ENCODE measurements around the gene KIAA1217. TPM values are rescaled to one million over a fixed set of nuclear protein-coding genes. Genes with fewer than 3 reads are reported as not detected.

KIAA1217 gene
- total and polyA plus RNA-seq, 2 of the 4 experiments (the other 2 are of a cell fraction) = 3.4 to 4.4 TPM

DNA sequence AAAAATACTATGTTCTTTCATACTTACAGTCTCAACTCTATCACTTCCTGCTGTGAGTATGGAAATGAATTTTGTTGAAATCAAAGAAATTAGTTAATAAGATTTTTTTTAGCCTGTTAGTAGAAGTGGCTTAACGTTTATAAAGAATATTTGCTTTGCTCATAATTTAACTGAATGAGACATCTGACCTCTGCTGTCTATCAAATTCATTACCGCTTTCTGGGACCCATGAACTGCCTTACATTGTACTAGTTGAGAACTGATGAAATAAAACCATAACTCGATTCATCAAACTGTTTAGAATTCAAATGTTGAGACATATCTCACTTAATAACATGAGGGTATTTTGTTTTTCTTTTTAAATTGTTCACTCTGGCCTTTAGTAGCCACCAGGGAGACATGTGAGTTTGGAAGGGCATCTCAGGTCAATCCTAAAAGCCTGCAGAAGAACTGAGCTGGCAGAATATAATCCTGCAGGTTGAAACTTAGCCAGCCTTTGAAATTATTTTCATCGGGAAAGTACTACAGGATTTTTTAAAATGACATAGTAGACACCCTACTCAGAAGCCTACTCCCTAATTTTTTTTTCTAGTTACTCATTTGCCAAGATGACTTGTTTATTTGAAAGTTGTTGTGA lies 78.7 kb downstream of the KIAA1217 start:
- no peak for ATAC-seq (ENCODE audit: low read depth)
- in situ Hi-C loops (cut with MboI; ENCODE audit: low sequenced_read_pairs) = no loop called here
- Histone ChIP-seq H3K79me1 (ENCODE audit: low read depth in 1 of 2, low read length in 2 of 2) (no peaks in the 10 kb centered on the region), H3K4me2 (ENCODE audit: low read depth, low read length) (no peak overlapping the region), H4K8ac (ENCODE audit: low read depth in 2 of 2, low read length in 2 of 2) (no peak overlapping the region), H3K4ac (ENCODE audit: low read depth, low read length) (no peak overlapping the region), H4K91ac (ENCODE audit: insufficient read depth, low read depth, low read length) (no peak overlapping the region), H3K27ac (ENCODE audit: insufficient read depth, low read length) (no peak overlapping the region), H3K36me3 (ENCODE audit: control insufficient read depth, insufficient read depth, low read length) (no peaks in the 10 kb centered on the region), H3K14ac (replicated peaks; ENCODE audit: low read depth, low read length) (no peak overlapping the region), H2BK20ac (ENCODE audit: low read depth, low read length) (no peak overlapping the region), H4K20me1 (ENCODE audit: insufficient read depth, low read length) (no peaks in the 10 kb centered on the region), H3K9me1 (ENCODE audit: insufficient read depth, low read length) (no peaks in the 10 kb centered on the region), H2AK5ac (ENCODE audit: low read depth, low read length) (no peak overlapping the region), H2BK120ac (ENCODE audit: low read depth, low read length) (no peak overlapping the region), H4K5ac (ENCODE audit: low read depth, low read length) (no peak overlapping the region), H3K23ac (ENCODE audit: low read depth, low read length) (no peak overlapping the region), H3K27me3 (ENCODE audit: control insufficient read depth, insufficient read depth, low read length) (no peaks in the 10 kb centered on the region), H3K18ac (ENCODE audit: low read depth, low read length) (no peak overlapping the region), H2AFZ (replicated peaks; ENCODE audit: low read length, poor library complexity) (no peak overlapping the region), H3K9me3 (ENCODE audit: control insufficient read depth, insufficient read depth, low read length) (no peaks in the 10 kb centered on the region), H3K4me1 (ENCODE audit: control insufficient read depth, insufficient read depth, low read length) (no peaks in the 10 kb centered on the region), H3K9ac (ENCODE audit: low read depth, low read length) (no peak overlapping the region), H3K56ac (ENCODE audit: extremely low read depth, insufficient read depth, low read length) (no peak overlapping the region), H2BK5ac (ENCODE audit: low read depth, low read length, poor library complexity, severe bottlenecking) (no peak overlapping the region), H2BK15ac (ENCODE audit: low read depth, low read length) (no peak overlapping the region), H3K4me3 (ENCODE audit: insufficient read depth, low read depth, low read length) (no peak overlapping the region), H2AK9ac (replicated peaks; ENCODE audit: low read depth, low read length, poor library complexity) (no peak overlapping the region)
- intact Hi-C loops (cut with micrococcal nuclease) = no loop called here
- dilution Hi-C loops (cut with HindIII; ENCODE audit: low sequenced_read_pairs, unreplicated experiment) = no loop called here
- no CpG with 5 or more reads among the region's 4 CpGs for whole genome bisulfite sequencing, 2 experiments (ENCODE audit: extremely low coverage in 2 of 2, insufficient read length in 1 of 2)
- DNase-seq = no peak
- CTCF ChIA-PET = no interaction called here
- TF ChIP-seq POLR2A (IDR thresholded peaks at IDR 0.05; ENCODE audit: low read depth, low read length) (no peak), SMC3 (IDR thresholded peaks at IDR 0.05; ENCODE audit: low read depth, low read length) (no peak), FOS (IDR thresholded peaks at IDR 0.05; ENCODE audit: low read depth, low read length) (no peak), MXI1 (IDR thresholded peaks at IDR 0.05; ENCODE audit: borderline replicate concordance, low read depth, low read length) (no peak), BHLHE40 (IDR thresholded peaks at IDR 0.05; ENCODE audit: low read depth, low read length) (no peak), RAD21 (IDR thresholded peaks at IDR 0.05; ENCODE audit: low read length) (no peak), MAZ (IDR thresholded peaks at IDR 0.05; ENCODE audit: borderline replicate concordance, low read depth, low read length) (no peak), NFE2L2 (IDR thresholded peaks at IDR 0.05; ENCODE audit: low read depth, low read length) (no peak), RCOR1 (IDR thresholded peaks at IDR 0.05; ENCODE audit: insufficient replicate concordance, low read length) (no peak), CEBPB (IDR thresholded peaks at IDR 0.05; ENCODE audit: low read depth, low read length) (no peak), CHD1 (IDR thresholded peaks at IDR 0.05; ENCODE audit: low read depth, low read length) (no peak), RFX5 (IDR thresholded peaks at IDR 0.05; ENCODE audit: low read depth, low read length) (no peak), MAFK (IDR thresholded peaks at IDR 0.05; ENCODE audit: low read depth, low read length) (no peak)
- TF ChIP-seq, protein P1, sequence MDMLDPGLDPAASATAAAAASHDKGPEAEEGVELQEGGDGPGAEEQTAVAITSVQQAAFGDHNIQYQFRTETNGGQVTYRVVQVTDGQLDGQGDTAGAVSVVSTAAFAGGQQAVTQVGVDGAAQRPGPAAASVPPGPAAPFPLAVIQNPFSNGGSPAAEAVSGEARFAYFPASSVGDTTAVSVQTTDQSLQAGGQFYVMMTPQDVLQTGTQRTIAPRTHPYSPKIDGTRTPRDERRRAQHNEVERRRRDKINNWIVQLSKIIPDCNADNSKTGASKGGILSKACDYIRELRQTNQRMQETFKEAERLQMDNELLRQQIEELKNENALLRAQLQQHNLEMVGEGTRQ (IDR thresholded peaks at IDR 0.05; ENCODE audit: low read depth, low read length) = no peak
- TF ChIP-seq, protein P2, sequence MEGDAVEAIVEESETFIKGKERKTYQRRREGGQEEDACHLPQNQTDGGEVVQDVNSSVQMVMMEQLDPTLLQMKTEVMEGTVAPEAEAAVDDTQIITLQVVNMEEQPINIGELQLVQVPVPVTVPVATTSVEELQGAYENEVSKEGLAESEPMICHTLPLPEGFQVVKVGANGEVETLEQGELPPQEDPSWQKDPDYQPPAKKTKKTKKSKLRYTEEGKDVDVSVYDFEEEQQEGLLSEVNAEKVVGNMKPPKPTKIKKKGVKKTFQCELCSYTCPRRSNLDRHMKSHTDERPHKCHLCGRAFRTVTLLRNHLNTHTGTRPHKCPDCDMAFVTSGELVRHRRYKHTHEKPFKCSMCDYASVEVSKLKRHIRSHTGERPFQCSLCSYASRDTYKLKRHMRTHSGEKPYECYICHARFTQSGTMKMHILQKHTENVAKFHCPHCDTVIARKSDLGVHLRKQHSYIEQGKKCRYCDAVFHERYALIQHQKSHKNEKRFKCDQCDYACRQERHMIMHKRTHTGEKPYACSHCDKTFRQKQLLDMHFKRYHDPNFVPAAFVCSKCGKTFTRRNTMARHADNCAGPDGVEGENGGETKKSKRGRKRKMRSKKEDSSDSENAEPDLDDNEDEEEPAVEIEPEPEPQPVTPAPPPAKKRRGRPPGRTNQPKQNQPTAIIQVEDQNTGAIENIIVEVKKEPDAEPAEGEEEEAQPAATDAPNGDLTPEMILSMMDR (conservative IDR thresholded peaks at IDR 0.05; ENCODE audit: low read depth, low read length) = no peak
- TF ChIP-seq, protein P3, sequence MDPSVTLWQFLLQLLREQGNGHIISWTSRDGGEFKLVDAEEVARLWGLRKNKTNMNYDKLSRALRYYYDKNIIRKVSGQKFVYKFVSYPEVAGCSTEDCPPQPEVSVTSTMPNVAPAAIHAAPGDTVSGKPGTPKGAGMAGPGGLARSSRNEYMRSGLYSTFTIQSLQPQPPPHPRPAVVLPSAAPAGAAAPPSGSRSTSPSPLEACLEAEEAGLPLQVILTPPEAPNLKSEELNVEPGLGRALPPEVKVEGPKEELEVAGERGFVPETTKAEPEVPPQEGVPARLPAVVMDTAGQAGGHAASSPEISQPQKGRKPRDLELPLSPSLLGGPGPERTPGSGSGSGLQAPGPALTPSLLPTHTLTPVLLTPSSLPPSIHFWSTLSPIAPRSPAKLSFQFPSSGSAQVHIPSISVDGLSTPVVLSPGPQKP (IDR thresholded peaks at IDR 0.05; ENCODE audit: borderline replicate concordance, low read depth, low read length) = no peak
- no TSS peak for BruUV-seq (replicated peaks)
- POLR2A ChIA-PET (ENCODE audit: unreplicated experiment) = no interaction called here
